ENCODE data around the gene GRPEL1.

- TF ChIP-seq POLR2AphosphoS5 (IDR thresholded peaks at IDR 0.05; ENCODE audit: low read depth, low read length) (no peak), REST (IDR thresholded peaks at IDR 0.05; ENCODE audit: insufficient read depth in 1 of 2, low read depth in 2 of 2, low read length in 2 of 2) (no peak), TAF1 (IDR thresholded peaks at IDR 0.05; ENCODE audit: borderline replicate concordance, insufficient read depth, low read length) (no peak), FOXP2 (optimal IDR thresholded peaks at IDR 0.05; ENCODE audit: borderline replicate concordance, extremely low read depth, extremely low read length, insufficient read depth) (no peak), SIN3A (IDR thresholded peaks at IDR 0.05; ENCODE audit: borderline replicate concordance, insufficient read depth, low read length) (no peak)
These were observed 25.9 kb downstream of the GRPEL1 start for GRCh38 chr4:7041801-7042502.
